IPS DF 4.7 (cell line): ENCODE results near the gene SERPINB5.

Experiments
- DNase-seq: peaks from one replicate; pipeline ENCODE4 v3.0.0-alpha.2; 2013; ENCODE audit warnings: low spot score; ENCODE audit errors: extremely low read depth

Gene SERPINB5

DNA sequence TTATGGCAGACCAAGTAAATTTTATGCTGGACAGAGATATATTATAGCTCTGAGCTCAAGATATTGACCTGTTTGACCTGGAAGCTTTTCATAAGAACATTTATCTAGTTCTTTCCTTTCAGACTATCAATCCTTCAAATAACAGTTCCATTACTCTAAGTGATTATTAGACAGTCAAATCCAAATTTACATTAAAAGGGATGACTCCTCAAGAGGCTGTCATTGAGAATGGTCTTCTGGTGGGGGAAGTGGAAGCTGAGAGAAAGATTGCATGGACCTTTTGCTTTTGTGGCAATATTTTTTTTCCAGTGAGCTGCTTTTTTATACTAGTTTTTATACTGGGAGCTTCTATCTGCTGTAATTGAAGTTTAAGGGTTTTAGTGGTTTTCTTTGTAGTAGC is 50.5 kb downstream of the SERPINB5 start:
- DNase-seq = no peak

GRCh38 chr18:63528863-63529492 is 52.2 kb downstream of the SERPINB5 start:
- DNase-seq = no peak

DNA sequence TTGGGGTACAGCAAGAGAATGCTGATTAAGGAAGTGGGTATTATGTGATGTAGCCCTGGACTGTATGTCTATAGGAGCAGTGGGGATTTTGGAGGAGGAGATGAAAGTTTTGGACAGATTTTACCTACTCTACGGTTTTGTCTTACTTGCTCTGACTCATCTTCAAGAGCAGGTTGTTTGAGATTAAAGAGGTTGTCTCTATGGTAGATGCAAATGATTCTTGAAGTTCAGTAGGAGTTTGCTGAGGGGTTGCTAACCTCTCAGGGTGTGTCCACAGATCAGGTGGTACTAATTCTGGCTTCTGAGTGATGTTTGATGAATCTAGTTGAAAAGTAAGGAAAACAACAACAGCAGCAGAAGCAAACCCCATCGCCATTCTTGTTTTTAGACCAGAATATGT is 55.7 kb downstream of the SERPINB5 start:
- no peak for DNase-seq

- DNase-seq = no peak
Observed at GRCh38 chr18:63534615-63535014, 57.9 kb downstream of the SERPINB5 start.

DNA sequence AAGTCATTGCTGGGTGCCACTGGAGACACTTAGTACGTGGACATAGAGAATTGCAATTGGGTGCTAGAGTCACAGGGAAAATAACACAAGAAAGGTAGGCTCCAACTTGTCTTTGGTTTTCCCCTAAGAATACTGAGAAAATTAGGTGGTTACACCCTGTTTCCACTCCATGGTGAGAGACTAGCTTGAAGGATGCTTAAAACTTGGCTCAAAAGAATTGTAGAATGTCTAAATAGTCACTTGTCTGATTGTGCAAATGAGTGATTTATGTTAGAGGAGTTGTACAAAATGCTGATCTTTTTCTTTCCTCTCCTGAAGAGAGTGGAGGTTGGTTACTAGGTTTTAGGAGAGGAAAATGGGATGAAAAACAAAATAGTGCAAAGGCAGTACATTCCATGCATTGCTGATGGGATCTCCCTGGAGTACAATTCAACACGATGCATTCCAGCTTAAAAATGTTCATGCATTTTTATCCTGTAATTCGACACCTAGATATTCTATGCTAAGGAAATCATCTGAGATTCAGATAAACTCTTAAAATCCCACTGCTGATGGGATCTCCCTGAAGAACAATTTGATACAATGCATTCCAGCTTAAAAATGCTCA is 63.2 kb downstream of the SERPINB5 start:
- DNase-seq = no peak

DNA sequence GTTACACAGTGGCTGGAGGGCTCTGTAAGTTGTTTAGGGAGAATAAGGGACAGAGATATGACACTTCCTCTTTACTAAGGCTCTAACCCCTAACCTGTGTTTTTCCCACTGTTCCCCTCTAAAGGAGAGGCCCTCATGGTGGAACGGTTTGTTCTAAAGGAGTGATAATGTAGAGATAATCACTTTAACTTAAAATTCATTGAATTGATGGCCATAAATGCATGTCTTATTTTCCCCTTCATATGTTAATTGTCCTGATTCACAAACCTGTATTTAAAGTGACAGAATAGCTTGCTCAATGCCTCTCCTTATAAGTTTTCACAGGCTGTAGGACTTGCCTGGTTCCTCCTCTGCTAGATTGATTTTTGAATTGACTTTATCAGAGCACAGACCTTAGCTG is 65.3 kb downstream of the SERPINB5 start, which contains the start of gene SERPINB12:
Gene SERPINB12 (plus strand): TSS at position 301 of the 400 bp plus-strand sequence. CDS start 13,791 bp downstream, outside the sequence.
- no peak for DNase-seq

DNA sequence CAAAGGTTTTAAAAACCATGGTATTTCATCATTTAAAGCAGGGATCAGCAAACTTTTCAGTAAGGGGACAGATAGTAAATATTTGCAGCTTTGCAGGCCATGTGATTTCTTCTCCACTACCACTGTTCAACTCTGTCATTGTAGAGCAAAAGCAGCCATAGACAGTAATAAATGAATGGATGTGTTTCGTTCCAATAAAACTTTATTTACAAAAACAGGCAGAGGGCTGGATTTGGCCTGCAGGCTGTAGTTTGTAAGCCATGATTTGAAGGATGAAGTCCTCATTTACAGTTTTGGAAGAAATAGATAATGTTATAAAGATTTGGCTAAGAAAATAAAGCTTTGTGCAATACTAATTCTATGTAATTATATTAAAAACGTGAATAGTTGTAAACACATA is 67.3 kb downstream of the SERPINB5 start:
- DNase-seq = no peak

GRCh38 chr18:63545000-63545399 is 68.2 kb downstream of the SERPINB5 start:
- no peak for DNase-seq

DNA sequence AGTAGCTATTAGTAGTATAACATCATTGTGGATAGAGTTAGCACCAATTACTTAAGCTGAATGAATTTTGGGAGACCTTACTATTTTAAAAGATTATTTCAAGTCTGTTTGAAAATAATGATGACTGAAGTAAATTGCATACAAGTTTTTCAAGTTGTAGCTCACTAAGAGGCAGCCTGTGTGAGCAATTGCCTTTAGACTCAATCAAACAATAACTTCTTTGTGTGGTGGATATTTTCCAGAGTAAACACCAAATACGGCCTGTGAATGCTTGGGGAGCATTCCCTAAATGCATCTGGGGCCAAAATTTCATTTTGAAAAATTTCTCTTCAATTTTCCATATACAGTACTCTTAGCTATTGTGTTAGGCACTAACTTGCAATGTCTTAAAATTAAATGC is 73.3 kb downstream of the SERPINB5 start:
- no peak for DNase-seq

- DNase-seq = no peak
Observed at GRCh38 chr18:63551769-63552168, 75.0 kb downstream of the SERPINB5 start.

DNA sequence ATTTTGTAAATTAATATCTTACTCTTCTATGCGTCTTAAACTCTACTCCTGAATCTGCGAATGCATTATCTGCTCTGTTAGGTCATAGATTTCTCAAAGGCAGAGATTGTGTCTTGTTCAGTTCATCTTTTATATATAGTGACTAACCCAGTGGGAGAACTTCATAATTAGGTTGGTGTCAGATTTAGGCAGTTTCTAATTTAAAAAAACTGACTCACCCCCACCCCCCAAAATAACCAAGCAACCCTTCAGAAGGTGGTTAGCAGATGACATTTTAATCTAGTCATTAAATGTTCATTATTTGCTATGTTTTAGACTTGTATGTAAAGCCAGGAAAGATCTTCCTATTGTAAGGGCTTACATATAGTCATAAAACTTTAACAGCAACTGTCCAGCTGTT is 75.8 kb downstream of the SERPINB5 start:
- no peak for DNase-seq

DNA sequence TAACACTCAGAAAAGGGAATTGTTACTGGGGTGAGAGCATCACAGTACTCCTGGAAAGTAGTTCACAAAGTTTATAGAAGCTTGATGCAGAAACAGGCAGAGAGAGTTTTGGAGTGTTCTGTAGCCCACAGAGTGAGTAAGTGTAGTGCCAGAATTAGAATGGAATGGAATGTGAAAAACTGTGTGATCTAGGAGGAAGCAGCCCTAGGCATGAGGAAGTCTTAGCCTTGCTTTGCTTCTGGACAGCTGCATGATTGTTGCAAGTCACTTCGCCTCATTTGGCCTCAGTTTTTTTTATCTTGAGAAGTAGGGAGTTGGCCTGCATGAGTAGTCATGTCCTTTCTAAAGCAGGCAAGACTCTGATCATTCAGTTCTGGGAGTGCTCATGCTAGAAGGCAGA is 76.3 kb downstream of the SERPINB5 start:
- no peak for DNase-seq
